ENCODE measurements around the gene FLRT2.

The FLRT2 gene, protein sequence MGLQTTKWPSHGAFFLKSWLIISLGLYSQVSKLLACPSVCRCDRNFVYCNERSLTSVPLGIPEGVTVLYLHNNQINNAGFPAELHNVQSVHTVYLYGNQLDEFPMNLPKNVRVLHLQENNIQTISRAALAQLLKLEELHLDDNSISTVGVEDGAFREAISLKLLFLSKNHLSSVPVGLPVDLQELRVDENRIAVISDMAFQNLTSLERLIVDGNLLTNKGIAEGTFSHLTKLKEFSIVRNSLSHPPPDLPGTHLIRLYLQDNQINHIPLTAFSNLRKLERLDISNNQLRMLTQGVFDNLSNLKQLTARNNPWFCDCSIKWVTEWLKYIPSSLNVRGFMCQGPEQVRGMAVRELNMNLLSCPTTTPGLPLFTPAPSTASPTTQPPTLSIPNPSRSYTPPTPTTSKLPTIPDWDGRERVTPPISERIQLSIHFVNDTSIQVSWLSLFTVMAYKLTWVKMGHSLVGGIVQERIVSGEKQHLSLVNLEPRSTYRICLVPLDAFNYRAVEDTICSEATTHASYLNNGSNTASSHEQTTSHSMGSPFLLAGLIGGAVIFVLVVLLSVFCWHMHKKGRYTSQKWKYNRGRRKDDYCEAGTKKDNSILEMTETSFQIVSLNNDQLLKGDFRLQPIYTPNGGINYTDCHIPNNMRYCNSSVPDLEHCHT

DNA sequence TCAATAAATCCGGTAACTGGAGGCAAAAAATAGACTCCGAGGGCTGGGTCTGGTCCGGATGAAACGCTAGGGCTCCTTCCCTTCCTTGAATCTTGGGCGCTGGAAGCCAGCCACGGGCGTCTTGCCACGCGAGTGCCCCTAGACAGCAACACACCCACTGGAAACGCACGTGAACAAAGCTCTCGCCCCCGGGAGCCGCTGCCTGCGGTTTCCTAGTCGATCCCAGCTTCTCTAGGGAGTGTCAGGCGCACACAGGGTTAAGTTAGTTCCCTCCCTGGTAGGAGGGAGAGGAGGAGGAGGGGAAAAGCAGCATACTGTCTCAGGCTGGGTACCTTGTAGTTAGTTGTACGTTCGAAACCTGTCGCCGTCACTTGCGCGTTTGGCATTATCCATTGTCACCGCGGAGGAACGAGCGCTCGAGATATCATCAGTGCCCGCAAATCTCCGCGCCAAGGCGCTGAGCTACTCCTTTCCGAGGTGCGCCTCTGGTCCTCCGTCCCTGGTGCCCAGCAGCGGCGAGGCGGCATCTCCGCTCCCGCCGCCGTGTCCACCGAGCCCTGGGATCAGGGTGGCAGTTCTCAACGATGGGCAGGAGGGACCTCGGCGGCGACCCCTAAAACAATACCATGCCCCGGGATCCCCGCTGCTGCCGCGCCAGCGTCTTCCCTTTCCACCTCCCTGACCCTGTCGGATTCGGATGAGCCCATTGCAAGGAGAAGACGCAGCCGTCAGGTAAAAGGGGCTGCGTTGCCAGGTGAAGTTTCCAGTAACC, at the start of gene FLRT2:
Gene FLRT2 (plus strand): TSS at position 342 of the 772 bp plus-strand sequence. CDS start 91,371 bp downstream, outside the sequence.
- no peak for DNase-seq (ENCODE audit: low read depth in 2 of 2)

DNA sequence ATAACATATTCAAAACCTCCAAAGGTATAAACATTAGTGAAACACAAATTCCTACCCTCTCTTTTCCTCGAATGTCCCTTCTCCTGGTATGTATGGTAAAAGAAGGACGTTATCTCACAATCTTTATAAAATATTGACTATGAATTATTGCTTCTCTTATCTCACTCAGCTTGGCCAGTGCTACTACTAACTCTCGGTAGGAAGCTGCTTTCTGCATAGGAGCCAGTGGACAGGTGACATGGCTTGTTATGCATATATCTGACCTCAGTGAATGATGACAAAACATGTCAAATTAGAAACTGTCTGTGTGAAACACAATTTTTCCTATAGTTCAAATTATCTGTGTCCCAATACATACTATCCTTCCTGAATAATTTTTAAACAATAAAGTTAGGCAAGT, 48.5 kb upstream of the FLRT2 start:
- no peak for DNase-seq (ENCODE audit: low read depth in 2 of 2)

DNA sequence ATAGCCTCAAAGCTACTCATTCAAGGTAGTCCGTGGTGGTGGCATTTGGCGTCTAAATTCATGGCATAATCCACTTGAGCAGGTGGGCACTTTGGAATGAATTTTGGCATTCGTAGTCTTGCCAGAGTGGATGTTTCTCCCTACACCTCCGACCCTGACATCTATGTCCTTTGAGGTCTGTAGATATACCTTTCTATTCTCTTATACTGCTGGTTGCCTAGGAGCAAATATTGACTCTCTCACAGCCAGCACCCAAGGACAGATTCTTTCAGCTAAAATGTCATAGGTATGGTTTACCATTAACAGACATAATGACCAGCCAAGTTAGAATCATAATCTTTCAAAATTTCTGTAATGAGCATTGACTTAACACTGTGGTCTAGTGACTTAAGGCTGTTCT, 47.4 kb upstream of the FLRT2 start:
- no peak for DNase-seq (ENCODE audit: low read depth in 2 of 2)

DNA sequence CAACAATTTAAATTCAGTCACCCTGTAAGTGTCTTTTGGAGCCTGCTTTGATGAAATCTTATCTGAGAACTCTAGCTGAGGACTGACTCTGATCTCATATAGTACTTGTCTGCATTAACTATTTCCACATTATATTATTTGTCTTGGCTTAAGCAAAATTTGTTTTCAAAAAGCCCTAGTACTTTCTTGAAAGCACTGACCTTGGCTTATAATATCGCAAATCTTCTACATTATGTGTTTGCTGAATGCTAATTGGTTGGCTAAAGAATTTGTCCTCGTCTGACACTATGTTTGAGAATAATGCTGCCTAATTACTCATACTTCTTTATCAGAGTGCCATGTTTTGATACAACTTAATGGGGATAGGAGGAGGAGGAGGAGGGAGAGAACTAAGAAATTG, 46.9 kb upstream of the FLRT2 start:
- DNase-seq (ENCODE audit: low read depth in 2 of 2): no peak

DNA sequence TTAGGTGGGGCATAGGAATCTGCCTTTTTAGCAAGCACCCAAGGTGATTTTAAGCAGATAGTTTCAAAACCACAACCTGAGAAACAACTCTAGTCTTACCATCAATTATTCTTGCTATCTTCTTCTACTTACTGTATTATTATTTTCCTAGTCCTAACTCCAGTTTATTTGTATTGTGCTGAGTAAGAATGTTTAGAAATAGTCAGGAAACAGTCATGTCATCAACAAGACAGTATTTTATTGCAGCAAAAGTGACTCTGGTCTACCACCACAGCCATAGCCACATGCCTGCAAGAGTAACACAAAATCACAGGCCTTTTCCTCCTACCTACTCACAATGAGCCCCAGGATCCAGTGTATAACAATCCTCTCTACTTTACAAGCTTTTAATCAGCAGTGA, 46.3 kb upstream of the FLRT2 start:
- DNase-seq (ENCODE audit: low read depth in 2 of 2): no peak

DNA sequence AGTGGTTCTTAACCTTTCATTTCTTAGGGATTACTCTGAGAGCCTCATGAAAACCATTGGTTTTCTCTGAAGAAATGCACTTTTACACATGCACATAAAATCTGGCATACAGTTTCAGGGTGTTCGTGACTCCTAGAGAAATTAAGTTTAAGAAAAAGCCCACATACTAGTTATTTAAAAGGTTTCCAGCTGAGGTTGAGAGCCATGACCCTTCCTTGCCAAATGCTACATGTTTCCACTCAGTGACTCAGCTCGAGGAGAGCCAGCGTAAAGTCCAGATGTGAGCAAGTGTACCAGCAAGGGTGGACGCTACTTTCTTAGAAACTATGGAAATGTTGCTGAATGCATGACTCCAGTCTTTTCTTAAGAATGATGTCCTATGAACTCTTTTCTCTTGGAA, 42.7 kb upstream of the FLRT2 start:
- DNase-seq (ENCODE audit: low read depth in 2 of 2): no peak

DNA sequence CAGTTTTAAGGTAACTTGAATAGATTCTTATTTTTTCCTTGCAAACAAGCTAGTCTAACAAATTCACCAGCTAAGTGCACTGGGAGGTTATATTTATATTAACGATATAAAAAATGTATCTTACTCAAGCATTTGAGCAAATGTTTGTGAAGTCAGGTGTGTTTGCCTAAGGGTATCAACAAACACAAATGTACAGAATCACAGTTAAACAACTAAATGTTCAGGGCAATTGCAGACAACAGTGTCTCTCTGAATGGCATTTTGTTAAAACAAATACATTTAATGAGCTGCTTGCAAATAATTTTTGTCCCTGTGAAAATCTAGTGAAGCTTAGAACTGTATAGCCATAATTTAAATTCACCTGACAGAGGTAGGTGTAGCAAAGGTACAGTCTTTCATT, 28.2 kb upstream of the FLRT2 start:
- DNase-seq (ENCODE audit: low read depth in 2 of 2): no peak

DNA sequence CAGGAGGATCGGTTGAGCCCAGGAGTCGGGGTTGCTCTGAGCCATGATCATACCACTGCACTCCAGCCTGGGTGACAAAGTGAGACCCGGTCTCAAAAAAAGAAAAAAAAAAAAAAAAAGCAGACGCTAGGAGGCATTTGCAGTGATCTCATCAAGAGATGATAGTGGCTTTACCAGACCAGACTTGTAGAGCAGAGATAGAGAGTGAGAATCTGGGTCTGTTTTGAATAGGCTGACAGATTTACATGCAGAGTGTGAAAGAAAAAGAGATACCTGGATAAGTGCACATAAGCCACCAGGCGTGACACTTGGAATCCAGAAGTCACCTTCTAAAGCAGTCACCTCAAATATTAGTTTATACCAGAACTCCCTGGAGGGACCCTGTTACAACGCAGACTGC, 21.1 kb upstream of the FLRT2 start:
- no peak for DNase-seq (ENCODE audit: low read depth in 2 of 2)

DNA sequence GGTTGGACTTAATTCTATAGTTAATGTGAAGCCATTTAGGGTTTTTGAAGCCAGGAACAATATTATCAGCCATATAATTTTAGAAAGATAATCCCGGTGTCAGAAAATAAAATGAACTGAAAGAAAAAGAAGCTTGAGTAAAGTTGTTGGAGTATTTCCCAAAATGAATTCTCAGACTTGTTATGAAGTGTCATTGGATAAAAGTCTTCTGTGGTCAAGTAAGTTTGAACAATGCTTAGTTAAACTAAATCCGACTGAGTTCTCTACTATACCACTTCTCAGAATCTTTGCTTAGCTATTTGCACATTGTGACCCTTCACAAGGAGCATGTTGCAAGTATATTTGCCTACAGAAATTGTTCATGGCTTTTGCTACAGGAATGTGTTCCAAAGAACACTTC, 17.5 kb upstream of the FLRT2 start:
- DNase-seq (ENCODE audit: low read depth in 2 of 2): no peak

DNA sequence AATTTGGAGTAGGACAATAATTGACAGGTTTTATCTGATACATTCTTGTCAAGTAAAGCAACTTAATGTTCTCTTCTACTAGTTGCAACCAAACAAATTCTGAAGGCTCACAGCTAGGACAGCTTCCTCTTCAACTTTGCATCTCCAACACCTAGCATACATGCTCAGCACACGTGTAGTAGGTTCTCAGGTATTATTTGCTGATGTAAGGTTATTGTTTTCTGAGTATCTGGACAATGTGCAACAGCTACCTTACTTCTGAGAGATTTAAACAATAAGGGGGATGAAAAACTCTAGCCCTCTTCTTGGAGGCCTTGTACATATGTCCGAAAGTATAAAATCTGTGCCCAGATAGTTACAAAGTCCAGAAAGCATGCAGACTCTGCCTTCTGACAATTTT, 15.5 kb upstream of the FLRT2 start:
- DNase-seq (ENCODE audit: low read depth in 2 of 2): no peak

DNA sequence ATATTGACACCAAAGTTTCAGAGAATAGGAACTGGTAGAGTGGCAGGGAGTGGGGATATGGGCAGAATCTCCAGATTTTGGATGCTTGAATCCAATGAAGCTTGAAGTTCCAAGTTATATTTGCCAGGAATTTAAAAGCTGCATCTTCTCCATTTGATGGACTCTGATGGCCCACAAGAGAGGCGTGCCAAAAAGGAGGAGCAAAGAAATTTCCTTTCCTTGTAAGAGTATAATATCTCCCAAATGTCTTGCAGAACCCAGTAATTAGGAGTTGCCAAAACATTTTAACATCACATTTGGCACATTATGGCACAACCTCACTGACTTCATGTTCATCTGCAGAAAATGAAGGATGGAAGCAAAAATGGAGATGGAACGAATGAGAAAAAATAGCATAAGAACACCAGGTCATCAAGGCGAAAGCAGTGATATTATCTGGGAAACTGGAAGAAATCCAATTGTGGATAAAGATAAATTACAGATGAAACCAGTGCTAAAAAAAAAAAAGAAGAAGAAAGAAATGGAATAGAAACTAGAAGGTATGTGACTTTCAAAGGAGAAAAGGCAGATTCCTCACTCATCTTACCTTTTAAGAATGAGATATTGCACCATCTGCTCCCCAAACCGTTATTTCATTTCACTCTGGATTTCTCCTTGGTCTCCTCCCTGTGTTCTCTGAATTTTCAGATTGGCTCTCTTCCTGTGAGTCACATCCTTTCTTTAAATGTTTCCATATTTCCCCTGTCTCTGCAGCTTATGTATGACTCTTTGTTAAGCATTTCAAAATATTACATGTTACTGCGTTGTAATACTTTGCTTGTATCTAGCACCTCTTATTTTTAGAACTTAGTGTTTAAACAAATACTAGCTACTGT, 13.5 kb upstream of the FLRT2 start:
- peak; percentile 94 to 95 for DNase-seq (ENCODE audit: low read depth in 2 of 2)

DNA sequence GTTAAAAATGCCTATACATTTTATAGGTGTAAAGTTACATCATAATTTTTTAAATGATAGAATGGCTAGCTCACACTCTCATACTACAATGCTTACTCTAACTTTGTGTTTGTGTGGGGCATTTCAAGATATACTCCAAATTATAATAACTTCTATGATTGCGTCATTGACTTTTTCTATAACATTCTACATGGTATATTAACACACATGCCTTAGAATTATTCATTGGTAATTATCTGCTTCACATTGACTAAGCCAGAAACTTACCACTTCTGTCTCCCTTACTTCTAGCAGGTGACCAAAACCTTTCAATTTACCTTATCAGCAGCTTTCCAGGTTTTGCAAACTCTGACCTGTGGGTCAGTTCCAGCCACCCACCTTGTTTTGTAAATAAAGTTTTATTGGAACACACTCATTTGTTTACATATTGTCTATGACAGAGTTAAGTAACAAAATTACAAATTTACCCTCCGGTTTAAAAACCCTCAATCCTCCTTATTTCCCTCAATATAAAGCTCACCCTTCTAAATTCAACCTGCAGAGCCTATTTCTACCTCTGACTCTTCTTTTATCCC, 12.7 kb upstream of the FLRT2 start:
- DNase-seq (ENCODE audit: low read depth in 2 of 2): no peak

DNA sequence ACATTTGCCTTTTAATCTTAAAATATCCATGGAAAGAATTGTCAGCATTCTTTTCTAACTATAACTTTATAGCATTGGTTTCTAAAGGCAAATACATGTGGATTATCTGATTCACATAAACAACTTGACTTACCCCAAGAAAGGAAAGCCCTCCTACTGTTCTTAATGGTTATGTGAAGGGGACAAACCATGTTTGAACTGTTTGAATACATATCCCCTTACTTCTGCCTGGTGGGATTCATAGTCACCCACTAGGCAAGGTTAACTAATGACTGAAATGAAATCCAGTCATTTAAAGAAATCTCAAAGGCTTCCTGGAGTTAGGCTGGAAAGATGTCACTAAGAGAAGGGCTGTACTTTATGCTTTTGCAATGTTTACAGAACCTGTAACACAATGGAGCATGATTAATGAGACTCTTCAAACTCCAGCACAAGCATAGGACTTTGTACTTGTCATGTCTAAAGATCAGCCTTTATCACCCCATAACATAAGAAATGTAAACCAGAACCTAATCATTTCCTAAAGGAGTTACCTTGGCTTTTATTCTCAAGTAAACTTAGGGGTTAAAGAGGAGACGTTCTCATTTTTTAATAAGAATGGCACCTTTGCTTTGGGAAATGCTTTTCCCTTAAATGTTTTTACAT, 10.2 kb upstream of the FLRT2 start:
- DNase-seq (ENCODE audit: low read depth in 2 of 2): no peak

DNA sequence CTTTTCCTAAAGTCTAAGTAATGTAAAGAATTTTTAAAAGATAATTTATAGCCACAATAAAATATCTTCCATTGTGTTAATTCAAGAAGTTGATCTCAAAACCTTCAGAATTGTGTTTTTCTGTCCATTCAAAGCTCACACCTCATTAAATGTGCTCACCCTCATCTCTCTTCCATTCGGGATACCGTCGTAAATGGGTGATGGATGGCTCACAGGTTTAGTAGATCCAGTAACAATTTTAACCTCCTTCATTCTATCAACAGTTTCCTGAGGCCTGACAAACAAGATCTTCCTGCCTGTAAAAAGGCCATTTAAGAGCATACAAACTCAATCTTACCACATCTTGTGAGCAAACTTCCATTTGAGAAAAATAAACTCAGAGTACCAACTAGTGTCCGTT, 9.4 kb upstream of the FLRT2 start:
- DNase-seq (ENCODE audit: low read depth in 2 of 2): no peak

DNA sequence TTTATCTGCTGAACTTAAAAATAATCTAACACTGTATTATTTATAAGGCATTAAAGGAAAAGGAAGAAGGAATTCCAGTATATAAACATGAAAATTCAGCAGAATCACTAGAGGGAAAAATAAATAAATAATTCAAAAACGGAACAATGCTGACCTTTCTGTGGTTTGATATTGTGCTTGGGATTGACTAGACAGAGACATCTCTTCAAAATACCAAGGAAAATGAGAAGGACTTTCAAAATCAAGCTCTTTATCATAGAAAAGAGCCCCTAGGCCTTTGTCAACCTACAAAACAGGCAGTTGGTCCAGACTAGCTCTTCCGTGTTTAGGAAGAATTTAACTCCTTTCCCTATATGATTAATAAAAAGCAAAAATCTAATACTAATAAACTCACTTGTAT, 6.3 kb upstream of the FLRT2 start:
- DNase-seq (ENCODE audit: low read depth in 2 of 2): no peak

DNA sequence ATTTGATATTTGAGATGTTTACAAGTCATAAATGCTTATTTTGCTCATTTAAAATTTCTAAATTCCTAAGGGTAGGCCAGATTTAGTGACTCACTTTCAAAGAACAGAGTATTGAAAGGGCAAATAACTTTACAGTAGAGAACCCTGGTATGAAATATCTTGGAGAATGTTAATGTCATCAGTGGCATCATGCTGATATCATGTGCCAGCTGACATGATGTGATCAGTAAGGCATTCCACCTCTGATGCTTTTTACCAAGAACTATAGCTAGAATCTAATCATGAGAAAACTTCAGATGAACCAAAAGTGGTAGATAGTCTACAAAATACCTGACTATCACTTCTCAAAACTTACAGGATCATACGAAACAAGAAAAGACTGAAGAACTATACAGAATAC, 2.9 kb upstream of the FLRT2 start:
- no peak for DNase-seq (ENCODE audit: low read depth in 2 of 2)

DNA sequence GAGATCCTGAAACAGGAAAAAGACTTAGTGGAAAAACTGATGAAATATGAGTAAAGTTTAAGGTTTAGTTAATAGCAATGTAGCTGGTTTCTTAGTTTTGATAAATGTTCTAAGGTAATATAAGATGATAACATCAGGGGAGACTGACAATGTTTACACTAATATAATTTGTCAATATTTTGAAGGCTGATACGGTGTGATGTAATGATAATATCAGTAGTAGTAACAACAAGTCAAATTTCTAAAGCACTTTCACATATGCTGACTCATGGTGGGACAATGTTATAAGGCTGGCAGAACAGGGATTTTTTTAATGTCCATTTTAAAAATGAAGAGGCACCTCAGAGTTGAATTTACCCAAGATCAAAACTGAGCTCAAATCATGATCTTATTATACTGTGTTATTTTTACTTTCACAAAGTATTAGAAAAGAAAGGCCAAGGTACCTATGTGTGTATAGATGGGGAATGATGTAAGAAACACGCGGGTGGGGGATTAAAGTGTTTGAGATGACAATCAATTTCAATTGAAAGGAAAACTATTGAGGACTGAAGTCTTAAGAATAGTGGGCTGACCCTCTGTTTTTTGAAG, 2.4 kb upstream of the FLRT2 start:
- no peak for DNase-seq (ENCODE audit: low read depth in 2 of 2)

DNA sequence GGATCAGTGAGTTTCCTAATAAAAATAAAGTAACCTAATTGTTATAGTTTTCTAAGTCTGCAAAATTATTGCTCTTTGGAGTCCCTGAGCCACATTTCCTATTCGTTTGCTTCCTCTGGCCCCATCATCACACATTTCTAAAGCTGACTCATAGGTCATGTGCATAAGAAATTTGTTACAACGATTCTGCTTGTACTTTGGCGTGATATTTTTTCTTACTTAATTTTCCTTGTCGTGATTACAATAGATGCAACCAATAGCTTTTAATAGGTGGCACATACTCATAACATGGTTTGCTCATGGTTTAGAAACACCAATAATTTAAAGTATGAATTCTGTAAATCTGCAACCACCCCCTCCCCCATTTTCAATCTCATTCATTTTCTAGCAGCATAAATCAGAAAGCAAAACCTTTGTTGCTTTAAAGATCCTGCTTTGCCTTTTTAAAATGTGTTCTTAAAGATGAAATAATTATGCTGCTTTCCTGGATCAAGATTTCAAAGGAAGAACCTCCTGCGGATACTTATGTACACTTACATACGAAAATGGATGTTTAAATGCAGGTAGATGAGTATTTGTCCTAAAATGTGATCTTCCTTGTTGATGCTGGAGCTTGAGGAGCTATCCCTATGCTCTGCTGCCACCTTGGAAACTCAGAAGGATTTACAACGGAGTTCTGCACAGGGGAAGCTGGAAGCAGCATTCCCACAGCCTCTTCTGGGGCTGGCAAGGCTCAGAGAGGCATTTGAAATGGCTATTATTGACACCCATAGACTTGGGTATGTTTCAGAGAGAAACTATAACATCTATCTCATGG, 1.7 kb upstream of the FLRT2 start:
- peak in 1 of 2 experiments; percentile 71 for DNase-seq (ENCODE audit: low read depth in 2 of 2)

DNA sequence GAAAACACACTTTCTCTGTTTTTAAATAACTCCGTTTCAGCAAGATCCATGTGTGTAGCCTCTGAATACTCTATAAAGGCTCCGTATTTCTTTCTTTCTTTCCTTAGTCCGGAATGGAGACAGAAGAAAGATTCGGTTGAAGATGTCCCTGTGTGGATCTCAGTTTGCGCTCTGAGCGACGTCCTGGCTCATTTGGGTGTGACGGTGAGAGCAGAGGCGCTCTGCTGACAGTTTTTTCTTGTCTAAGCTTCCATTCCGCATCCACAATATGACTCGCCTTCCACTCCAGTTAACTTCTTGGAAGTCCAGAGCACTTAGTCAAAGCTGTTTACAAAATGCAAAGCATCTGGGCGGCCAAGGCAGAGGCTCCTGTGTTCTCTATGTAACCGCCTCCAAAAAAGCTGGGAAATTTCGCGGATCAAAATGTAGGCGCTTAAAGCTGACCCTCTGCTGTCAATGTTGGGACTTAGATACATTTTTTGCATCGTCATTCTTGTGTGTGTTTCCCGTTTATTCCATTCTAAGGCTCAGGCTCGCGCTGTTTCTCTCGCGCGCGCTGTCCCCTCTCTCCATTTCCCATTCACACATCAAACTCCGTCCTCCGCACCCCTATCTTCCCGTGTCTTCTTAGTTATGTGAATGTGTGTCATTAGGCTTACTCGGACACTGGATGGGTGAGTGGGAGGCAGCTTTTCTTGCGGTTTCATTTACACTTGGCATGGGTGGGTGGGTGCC, 880 bp upstream of the FLRT2 start:
- DNase-seq (ENCODE audit: low read depth in 2 of 2): peak in 1 of 2 experiments; percentile 67

All from fibroblast of skin of left quadriceps (primary cell).